Upper lobe of right lung (tissue), 1 donor: ENCODE data around the gene GIT2. TPM values are rescaled to one million over a fixed set of nuclear protein-coding genes. Genes with fewer than 3 reads are reported as not detected.

Experiments used
- ATAC-seq: fragments of 200-7000 bp; cut with Tn5 transposase; one replicate; pipeline ENCODE4 v1.9.1; 2020; ENCODE audit warnings: mild to moderate bottlenecking, moderate library complexity
- DNase-seq: peaks from one replicate; pipeline ENCODE4 v3.0.0-alpha.2; 2020
- H3K27ac ChIP-seq: fragments of 200-600 bp; one replicate; pipeline ENCODE4 v1.8.0; 2022
- H3K27me3 ChIP-seq: fragments of 200-600 bp; one replicate; pipeline ENCODE4 v1.8.0; 2022; ENCODE audit warnings: mild to moderate bottlenecking
- H3K36me3 ChIP-seq: fragments of 200-600 bp; one replicate; pipeline ENCODE4 v1.8.0; 2022
- H3K4me1 ChIP-seq: fragments of 200-600 bp; one replicate; pipeline ENCODE4 v1.8.0; 2022
- H3K4me3 ChIP-seq: fragments of 200-600 bp; one replicate; pipeline ENCODE4 v1.8.0; 2022; ENCODE audit warnings: mild to moderate bottlenecking
- H3K9me3 ChIP-seq: fragments of 200-600 bp; one replicate; pipeline ENCODE4 v1.8.0; 2022
- CTCF ChIP-seq: fragments of 200-600 bp; IDR thresholded peaks from one replicate; pipeline ENCODE4 v1.8.0; 2022; ENCODE audit warnings: antibody characterized with exemption
- intact Hi-C: fragments of 100-400 bp; cut with DNase I; formaldehyde crosslinking; loops from one replicate; pipeline ENCODE4 v1.11.0; 2022
- total RNA-seq: library from RNA; stranded (reverse); fragmentation: NEBNext Ultra II Directional; extraction: Animal tissue kit (Norgen Biotek cat#: 25700); gene quantifications from one replicate; pipeline ENCODE4 v1.2.1, GENCODE V29; 2021
- donor health status: DM: no; HTN: yes; CAD: no; lungs with severe emphysema.

Gene GIT2
- total RNA-seq, 1 donor from 2014 or later: 52.1 TPM

GRCh38 chr12:109921982-109922381 lies 74.2 kb downstream of the GIT2 start:
- peaks cover 35% of the 10 kb centered on the region for H3K36me3 ChIP-seq
- intact Hi-C loops: no loop called here
- H3K27ac ChIP-seq: no peak overlapping the region
- H3K27me3 ChIP-seq: no peaks in the 10 kb centered on the region
- H3K4me3 ChIP-seq: no peak overlapping the region
- no peak for TF ChIP-seq CTCF
- ATAC-seq: no peak
- no peaks in the 10 kb centered on the region for H3K4me1 ChIP-seq
- peak; percentile 33 for DNase-seq
- no peaks in the 10 kb centered on the region for H3K9me3 ChIP-seq

- no peaks in the 10 kb centered on the region for H3K27me3 ChIP-seq
- ATAC-seq (no peak), DNase-seq (peak; percentile 39)
- peaks cover 52% of the 10 kb centered on the region for H3K36me3 ChIP-seq
- intact Hi-C loops: no loop called here
- no peaks in the 10 kb centered on the region for H3K9me3 ChIP-seq
- no peak for TF ChIP-seq CTCF
- H3K4me3 ChIP-seq: no peak overlapping the region
- H3K4me1 ChIP-seq: no peaks in the 10 kb centered on the region
- no peak overlapping the region for H3K27ac ChIP-seq
Observed at GRCh38 chr12:109920261-109920780, 75.8 kb downstream of the GIT2 start.

GRCh38 chr12:109919456-109919855 lies 76.7 kb downstream of the GIT2 start:
- Histone ChIP-seq H3K27ac (no peak overlapping the region), H3K36me3 (peaks cover 61% of the 10 kb centered on the region), H3K9me3 (no peaks in the 10 kb centered on the region), H3K4me3 (no peak overlapping the region), H3K27me3 (no peaks in the 10 kb centered on the region), H3K4me1 (no peaks in the 10 kb centered on the region)
- intact Hi-C loops: no loop called here
- no peak for ATAC-seq
- no peak for DNase-seq
- TF ChIP-seq CTCF: no peak

GRCh38 chr12:109916045-109916444 lies 80.1 kb downstream of the GIT2 start:
- TF ChIP-seq CTCF: no peak
- Histone ChIP-seq H3K36me3 (peaks cover 92% of the 10 kb centered on the region), H3K4me1 (no peaks in the 10 kb centered on the region), H3K4me3 (no peak overlapping the region), H3K27ac (no peak overlapping the region), H3K9me3 (no peaks in the 10 kb centered on the region), H3K27me3 (no peaks in the 10 kb centered on the region)
- no peak for DNase-seq
- intact Hi-C loops: no loop called here
- ATAC-seq: no peak

GRCh38 chr12:109915171-109916040 lies 80.8 kb downstream of the GIT2 start:
- H3K36me3 ChIP-seq: peaks cover 90% of the 10 kb centered on the region
- H3K9me3 ChIP-seq: no peaks in the 10 kb centered on the region
- no peaks in the 10 kb centered on the region for H3K27me3 ChIP-seq
- H3K4me1 ChIP-seq: no peaks in the 10 kb centered on the region
- DNase-seq (no peak), ATAC-seq (peak; percentile 6)
- no peak overlapping the region for H3K4me3 ChIP-seq
- no peak for TF ChIP-seq CTCF
- H3K27ac ChIP-seq: no peak overlapping the region
- intact Hi-C loops: no loop called here
